Measurements from ENCODE around the gene H6PD. TPM values are rescaled to one million over a fixed set of nuclear protein-coding genes. Genes with fewer than 3 reads are reported as not detected.

Gene H6PD
- total RNA-seq, 1 donor from 2014 or later: 43.7 TPM

DNA sequence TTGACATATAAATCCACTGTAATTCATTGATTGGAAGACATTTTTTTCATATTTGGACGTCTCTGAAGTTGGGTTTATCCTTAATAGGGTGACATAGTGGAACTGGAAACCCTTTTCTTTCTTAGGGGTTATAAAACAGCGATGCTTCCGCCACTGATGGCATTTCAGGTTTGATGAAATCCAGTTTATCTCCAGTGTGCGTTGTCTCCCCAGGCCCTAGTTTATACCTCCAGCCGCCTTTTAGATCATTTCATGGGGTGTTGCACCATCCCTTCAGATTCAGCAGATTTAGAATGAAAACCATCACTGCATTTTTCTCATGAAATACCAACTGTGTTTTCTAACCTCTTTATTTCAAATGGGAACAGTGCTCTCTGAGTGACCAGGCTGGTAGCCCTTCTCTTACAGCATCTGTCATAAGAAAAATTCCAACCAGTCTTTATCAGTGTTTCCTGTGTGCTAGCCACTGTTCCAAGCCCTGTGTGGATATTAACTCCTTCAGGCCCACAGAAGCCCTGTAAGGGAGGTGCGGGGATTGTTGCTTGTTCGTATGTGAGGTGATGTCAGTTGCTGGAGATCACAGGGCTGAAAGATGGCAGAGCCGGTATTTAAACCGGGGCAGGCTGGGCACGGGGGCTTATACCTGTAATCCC lies 19.0 kb downstream of the H6PD start:
- Histone ChIP-seq H3K4me3 (no peak overlapping the region), H3K27ac (peak overlapping the region; percentile 17), H3K9me3 (no peaks in the 10 kb centered on the region), H3K36me3 (peaks cover 9% of the 10 kb centered on the region), H3K27me3 (no peaks in the 10 kb centered on the region), H3K4me1 (peaks cover 18% of the 10 kb centered on the region)
- no peak for DNase-seq
- no peak for ATAC-seq
- TF ChIP-seq, protein P1, sequence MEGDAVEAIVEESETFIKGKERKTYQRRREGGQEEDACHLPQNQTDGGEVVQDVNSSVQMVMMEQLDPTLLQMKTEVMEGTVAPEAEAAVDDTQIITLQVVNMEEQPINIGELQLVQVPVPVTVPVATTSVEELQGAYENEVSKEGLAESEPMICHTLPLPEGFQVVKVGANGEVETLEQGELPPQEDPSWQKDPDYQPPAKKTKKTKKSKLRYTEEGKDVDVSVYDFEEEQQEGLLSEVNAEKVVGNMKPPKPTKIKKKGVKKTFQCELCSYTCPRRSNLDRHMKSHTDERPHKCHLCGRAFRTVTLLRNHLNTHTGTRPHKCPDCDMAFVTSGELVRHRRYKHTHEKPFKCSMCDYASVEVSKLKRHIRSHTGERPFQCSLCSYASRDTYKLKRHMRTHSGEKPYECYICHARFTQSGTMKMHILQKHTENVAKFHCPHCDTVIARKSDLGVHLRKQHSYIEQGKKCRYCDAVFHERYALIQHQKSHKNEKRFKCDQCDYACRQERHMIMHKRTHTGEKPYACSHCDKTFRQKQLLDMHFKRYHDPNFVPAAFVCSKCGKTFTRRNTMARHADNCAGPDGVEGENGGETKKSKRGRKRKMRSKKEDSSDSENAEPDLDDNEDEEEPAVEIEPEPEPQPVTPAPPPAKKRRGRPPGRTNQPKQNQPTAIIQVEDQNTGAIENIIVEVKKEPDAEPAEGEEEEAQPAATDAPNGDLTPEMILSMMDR (IDR thresholded peaks at IDR 0.05): no peak
- intact Hi-C loops (cut with DNase I): no loop called here

DNA sequence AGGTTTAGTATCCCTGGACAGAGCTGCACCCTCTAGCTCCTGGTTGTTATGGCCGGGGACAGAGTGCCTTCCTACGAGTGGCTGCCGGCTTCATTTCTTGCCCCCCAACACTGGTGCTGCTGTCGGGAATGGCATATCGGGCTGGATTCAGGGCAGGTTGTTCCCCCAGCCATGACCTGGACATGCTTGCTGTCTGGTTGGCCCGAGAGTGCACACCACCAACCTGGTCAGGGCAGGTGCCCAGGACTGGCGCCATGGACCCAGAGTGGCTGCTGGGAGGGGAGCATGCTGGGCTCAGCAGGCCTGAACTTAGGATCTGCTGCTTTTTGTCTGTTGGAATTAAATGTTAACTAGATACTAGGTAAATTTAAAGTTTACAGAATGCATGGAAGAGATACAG lies 21.8 kb downstream of the H6PD start:
- H3K36me3 ChIP-seq: peaks cover 9% of the 10 kb centered on the region
- no peaks in the 10 kb centered on the region for H3K27me3 ChIP-seq
- TF ChIP-seq, protein P1 (IDR thresholded peaks at IDR 0.05): no peak
- no peak for DNase-seq
- no peaks in the 10 kb centered on the region for H3K9me3 ChIP-seq
- no peak for ATAC-seq
- intact Hi-C loops (cut with DNase I): no loop called here
- no peak overlapping the region for H3K4me3 ChIP-seq
- no peak overlapping the region for H3K27ac ChIP-seq
- H3K4me1 ChIP-seq: peaks cover 1% of the 10 kb centered on the region

DNA sequence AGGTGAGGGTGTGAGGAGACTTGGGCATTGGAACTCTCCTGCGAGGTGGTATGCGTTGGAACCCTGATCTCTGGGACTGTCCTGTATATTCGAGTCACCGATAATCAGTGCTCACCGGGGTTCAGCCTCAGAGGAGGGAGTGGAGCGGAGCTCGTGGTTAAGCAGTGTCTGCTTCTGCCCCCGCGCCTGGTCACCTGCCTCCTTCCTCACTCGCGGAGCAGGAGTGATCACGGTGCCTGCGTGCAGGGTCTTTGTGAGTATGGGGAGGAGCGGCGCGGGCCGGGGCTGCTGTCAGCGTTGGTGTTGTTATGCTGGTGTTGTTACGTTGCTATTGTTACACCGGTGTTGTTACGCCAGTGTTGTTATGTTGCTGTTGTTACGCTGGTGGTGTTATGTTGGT lies 23.3 kb downstream of the H6PD start:
- ATAC-seq: peak; percentile 37
- TF ChIP-seq, protein P1 (IDR thresholded peaks at IDR 0.05): no peak
- DNase-seq: peak; percentile 60

DNA sequence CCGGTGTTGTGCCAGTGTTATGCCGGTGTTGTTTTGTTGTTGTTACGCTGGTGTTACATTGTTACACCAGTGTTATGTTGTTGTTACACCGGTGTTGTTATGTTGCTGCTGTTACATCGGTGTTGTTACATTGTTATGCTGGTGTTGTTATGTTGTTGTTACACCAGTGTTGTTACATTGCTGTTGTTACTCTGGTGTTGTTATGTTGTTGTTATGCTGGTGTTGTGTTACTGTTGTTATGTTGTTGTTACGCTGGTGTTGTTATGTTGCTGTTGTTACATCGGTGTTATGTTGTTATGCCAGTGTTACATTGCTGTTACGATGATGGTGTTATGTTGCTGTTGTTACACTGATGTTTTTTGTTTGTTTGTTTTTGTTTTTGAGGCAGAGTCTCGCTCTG lies 24.1 kb downstream of the H6PD start:
- DNase-seq (no peak), ATAC-seq (no peak)
- TF ChIP-seq, protein P1 (IDR thresholded peaks at IDR 0.05): no peak
- intact Hi-C loops (cut with DNase I): no loop called here
- H3K4me1 ChIP-seq: no peaks in the 10 kb centered on the region
- H3K36me3 ChIP-seq: peaks cover 26% of the 10 kb centered on the region
- H3K27me3 ChIP-seq: no peaks in the 10 kb centered on the region
- no peak overlapping the region for H3K27ac ChIP-seq
- no peaks in the 10 kb centered on the region for H3K9me3 ChIP-seq
- H3K4me3 ChIP-seq: no peak overlapping the region

More for the DNA sequence above, 23.3 kb downstream of the H6PD start:
- no peak overlapping the region for H3K4me3 ChIP-seq
- H3K27ac ChIP-seq: no peak overlapping the region
- H3K36me3 ChIP-seq: peaks cover 18% of the 10 kb centered on the region
- intact Hi-C loops (cut with DNase I): no loop called here
- H3K4me1 ChIP-seq: no peaks in the 10 kb centered on the region
- no peaks in the 10 kb centered on the region for H3K9me3 ChIP-seq
- H3K27me3 ChIP-seq: no peaks in the 10 kb centered on the region

DNA sequence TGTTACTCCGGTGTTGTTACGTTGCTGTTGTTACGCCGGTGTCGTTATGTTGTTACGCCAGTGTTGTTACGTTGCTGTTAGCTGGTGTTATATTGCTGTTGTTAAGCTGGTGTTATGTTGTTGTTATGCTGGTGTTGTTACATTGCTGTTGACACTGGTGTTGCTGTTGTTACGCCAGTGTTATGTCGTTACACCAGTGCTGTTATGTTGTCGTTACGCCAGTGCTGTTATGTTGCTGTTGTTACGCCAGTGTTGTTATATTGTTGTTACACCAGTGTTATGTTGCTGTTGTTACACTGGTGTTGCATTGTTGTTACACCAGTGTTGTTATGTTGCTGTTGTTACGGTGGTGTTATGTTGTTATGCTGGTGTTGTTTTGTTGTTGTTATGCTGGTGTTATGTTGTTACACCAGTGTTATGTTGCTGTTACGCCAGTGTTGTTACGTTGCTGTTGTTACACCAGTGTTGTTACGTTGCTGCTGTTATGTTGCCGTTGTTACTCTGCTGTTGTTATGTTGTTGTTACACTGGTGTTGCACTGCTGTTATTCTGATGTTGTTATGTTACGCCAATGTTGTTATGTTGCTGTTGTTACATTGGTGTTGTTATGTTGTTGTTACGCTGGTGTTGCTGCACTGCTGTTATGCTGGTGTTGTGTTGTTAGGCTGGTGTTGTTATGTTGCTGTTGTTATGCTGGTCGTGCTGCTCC lies 25.6 kb downstream of the H6PD start:
- Histone ChIP-seq H3K9me3 (no peaks in the 10 kb centered on the region), H3K27ac (no peak overlapping the region), H3K27me3 (no peaks in the 10 kb centered on the region), H3K36me3 (peaks cover 42% of the 10 kb centered on the region), H3K4me1 (no peaks in the 10 kb centered on the region), H3K4me3 (no peak overlapping the region)
- TF ChIP-seq, protein P1 (IDR thresholded peaks at IDR 0.05): no peak
- ATAC-seq (no peak), DNase-seq (no peak)
- intact Hi-C loops (cut with DNase I): no loop called here

Measured in upper lobe of right lung (tissue), 1 donor.